ENCODE results near the gene SETD7.

SETD7 gene

DNA sequence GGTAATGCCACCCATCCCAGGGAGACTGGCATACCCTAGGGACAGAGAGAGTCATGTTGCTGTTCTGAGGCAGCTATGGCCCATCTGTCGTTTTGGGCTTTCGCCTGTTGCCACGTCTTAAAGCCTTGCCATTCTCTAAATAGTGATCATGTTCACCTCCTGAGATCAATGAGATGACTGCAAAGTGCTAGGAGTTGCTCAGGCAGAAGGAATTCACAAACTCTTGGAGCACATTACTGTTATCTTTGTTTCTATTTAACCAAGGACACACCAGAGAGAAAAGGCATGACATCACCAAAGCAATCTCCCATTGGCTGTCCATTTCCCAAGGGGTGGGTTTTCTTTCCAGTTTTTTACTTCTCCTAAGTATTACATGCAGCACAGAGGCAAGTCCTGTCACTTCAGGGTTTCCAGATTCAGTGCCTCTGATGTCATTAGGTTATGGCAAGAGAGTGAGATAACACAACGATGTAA is 37.1 kb upstream of the SETD7 start:
- Histone ChIP-seq H3K9me3 (no peaks in the 10 kb centered on the region), H3K4me1 (peaks cover 0 to 6% (median 0%) of the 10 kb centered on the region in 4 donors), H3K27ac (no peak overlapping the region), H3K36me3 (no peaks in the 10 kb centered on the region), H3K4me3 (no peak overlapping the region), H3K27me3 (no peaks in the 10 kb centered on the region)
- no peak for DNase-seq
- intact Hi-C loops (cut with DNase I; ENCODE audit: low total_unique reads): no loop called here
- no peak for TF ChIP-seq CTCF (IDR thresholded peaks at IDR 0.05)

DNA sequence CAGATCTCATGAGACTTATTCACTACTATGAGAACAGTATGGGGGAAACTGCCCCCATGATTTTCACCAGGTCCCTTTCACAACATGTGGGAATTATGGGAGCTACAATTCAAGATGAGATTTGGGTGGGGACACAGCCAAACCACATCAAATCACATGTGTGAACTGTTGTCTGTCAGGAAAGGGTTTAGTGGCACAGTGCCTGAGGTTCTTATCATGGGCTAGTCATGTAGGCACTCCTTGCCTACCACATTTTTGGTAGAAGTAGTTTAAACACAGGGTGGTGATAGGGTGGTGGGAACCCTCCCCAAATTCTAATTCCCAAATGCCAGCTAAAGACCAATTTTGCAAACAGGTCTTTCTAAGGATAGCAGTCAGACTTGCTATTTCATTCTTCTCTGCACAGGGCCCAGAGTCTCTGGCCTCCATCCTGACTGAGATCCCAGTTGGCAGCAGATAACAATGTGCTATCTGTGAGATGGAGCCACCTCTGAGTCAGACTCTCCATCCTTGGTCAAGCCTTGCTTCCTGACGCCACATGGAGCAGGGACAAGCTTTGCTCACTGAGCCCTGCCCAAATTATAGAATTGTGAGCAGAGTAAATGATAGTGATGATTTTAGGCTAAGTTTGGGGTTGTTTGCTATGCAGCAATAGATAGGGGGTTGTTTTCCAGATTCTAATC is 33.5 kb upstream of the SETD7 start:
- Histone ChIP-seq H3K36me3 (no peaks in the 10 kb centered on the region), H3K9me3 (no peaks in the 10 kb centered on the region), H3K27ac (no peak overlapping the region), H3K27me3 (no peaks in the 10 kb centered on the region), H3K4me1 (no peaks in the 10 kb centered on the region), H3K4me3 (no peak overlapping the region)
- peak in 1 of 2 donors; percentile 68 for DNase-seq
- TF ChIP-seq CTCF (IDR thresholded peaks at IDR 0.05): no peak
- intact Hi-C loops (cut with DNase I; ENCODE audit: low total_unique reads): no loop called here

- no peaks in the 10 kb centered on the region for H3K36me3 ChIP-seq
- no peak overlapping the region for H3K4me3 ChIP-seq
- no peak for DNase-seq
- H3K27me3 ChIP-seq: no peaks in the 10 kb centered on the region
- no peaks in the 10 kb centered on the region for H3K4me1 ChIP-seq
- TF ChIP-seq CTCF (IDR thresholded peaks at IDR 0.05): no peak
- no peak overlapping the region for H3K27ac ChIP-seq
- intact Hi-C loops (cut with DNase I; ENCODE audit: low total_unique reads): no loop called here
- no peaks in the 10 kb centered on the region for H3K9me3 ChIP-seq
Measured at GRCh38 chr4:139587446-139587845, 31.4 kb upstream of the SETD7 start.

DNA sequence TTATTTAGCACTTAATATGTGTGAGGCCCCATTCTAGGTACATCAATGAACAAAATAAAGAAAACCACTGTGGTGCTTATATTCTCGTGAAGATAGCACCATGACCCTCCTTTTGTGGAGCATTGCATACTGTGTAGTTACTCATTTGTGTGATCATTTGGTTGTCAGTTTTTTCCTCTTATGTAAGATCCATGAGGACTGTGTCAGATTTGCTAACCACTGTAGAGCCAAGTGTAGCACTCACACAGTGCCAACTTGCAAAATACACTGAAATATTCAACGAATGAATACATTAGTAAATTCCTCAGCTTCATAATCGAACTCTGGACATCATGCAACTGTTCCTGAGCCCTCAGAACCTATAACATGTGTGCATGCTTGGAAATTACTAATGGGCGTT is 29.5 kb upstream of the SETD7 start:
- Histone ChIP-seq H3K27ac (no peak overlapping the region), H3K27me3 (no peaks in the 10 kb centered on the region), H3K4me3 (no peak overlapping the region), H3K36me3 (no peaks in the 10 kb centered on the region), H3K4me1 (no peaks in the 10 kb centered on the region), H3K9me3 (no peaks in the 10 kb centered on the region)
- no peak for DNase-seq
- intact Hi-C loops (cut with DNase I; ENCODE audit: low total_unique reads): no loop called here
- TF ChIP-seq CTCF (IDR thresholded peaks at IDR 0.05): no peak

DNA sequence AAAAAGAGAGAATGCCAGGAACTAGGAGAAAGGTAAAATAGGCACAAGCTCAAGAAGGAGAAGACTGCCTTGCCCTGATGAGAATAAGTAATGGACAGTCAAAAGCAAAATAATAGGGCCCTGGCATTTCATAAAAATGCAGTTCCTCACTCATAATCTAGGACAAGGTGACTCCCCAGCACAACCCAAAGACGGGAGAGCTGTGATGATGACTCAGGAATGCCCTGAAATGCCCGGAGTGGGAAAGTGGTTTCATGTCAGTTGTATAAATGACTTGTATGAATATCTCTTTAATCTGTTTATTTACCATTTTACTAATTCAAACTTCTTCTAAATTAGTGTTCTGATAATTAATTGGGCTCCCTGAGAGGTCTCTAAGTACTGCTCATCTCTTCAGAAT is 28.8 kb upstream of the SETD7 start:
- Histone ChIP-seq H3K27ac (no peak overlapping the region), H3K36me3 (no peaks in the 10 kb centered on the region), H3K4me3 (no peak overlapping the region), H3K9me3 (no peaks in the 10 kb centered on the region), H3K4me1 (no peaks in the 10 kb centered on the region), H3K27me3 (no peaks in the 10 kb centered on the region)
- intact Hi-C loops (cut with DNase I; ENCODE audit: low total_unique reads): no loop called here
- TF ChIP-seq CTCF (IDR thresholded peaks at IDR 0.05): no peak
- DNase-seq: no peak

DNA sequence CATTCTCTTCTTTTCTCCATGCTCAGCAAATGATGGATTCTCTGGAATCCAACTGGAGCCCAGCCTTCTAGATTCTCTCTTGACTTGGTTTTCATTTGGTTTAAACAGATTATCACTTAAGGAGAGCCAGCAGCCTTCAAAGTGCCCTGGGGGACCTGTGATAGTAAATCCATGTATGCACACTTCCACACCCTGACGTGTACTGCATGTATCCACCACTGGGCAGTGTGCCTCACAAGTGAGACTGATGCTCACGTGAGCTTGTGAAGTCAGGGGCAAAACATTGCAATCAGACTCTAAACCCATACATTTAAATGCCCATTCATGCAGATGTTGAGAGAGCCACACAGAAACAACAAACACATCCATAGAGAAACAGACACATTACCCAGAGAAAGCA is 28.0 kb upstream of the SETD7 start:
- Histone ChIP-seq H3K4me3 (no peak overlapping the region), H3K4me1 (no peaks in the 10 kb centered on the region), H3K27me3 (no peaks in the 10 kb centered on the region), H3K27ac (no peak overlapping the region), H3K9me3 (no peaks in the 10 kb centered on the region), H3K36me3 (no peaks in the 10 kb centered on the region)
- no peak for DNase-seq
- TF ChIP-seq CTCF (IDR thresholded peaks at IDR 0.05): no peak
- intact Hi-C loops (cut with DNase I; ENCODE audit: low total_unique reads): no loop called here
